Activated CD4-positive, alpha-beta T cell treated with anti-CD3 and anti-CD28 coated beads, Interleukin-10, Interleukin-2, amounts not matched to agents 100 ng/mL and 50 ng/mL, durations not matched to agents 16 hours and 8 hours (primary cell): ENCODE data around the gene PTPN23.

Source experiments
- DNase-seq: peaks from one replicate; pipeline ENCODE4 v3.0.0-alpha.2; 2020

Gene PTPN23

DNA sequence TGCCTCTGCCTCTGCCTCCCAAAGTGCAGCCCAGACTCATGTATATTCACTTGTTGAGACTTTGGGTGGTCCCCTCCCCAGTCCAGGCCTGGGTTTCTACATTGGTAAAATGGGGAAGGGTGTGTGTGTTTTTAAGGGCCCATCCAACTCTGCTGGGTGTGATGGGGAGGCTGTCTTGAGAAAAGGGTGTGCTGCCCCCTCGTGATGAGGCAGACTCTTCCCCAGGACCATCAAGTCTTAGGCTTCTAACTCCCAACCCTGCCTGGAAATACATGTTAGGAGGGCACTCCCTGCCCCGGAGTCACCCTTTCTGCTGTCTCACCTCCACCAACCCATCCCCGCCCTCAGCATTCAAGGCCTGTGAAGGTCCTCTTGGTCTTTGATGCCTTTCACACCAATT, 4.4 kb upstream of the PTPN23 start:
- no peak for DNase-seq

DNA sequence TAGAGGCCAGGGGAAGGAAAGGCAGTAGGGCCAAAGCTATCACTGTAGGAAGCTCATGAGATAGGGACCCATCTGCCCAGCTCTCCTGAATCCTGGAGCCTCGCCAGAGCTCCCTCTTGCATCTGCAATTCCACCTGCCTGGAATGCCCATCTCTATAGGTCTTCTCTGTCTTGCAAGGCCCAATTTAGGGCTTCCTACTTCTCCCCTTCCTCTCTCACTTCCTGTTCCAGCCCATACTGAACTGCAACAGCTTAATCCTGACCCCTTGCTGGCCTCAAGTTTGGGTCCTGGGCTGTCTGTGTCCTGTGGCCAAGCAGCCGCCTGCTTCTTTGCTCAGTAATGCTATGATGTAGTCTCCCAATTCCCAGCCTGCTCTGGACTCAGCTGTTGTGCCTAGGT, 3.6 kb upstream of the PTPN23 start:
- DNase-seq, result no peak

DNA sequence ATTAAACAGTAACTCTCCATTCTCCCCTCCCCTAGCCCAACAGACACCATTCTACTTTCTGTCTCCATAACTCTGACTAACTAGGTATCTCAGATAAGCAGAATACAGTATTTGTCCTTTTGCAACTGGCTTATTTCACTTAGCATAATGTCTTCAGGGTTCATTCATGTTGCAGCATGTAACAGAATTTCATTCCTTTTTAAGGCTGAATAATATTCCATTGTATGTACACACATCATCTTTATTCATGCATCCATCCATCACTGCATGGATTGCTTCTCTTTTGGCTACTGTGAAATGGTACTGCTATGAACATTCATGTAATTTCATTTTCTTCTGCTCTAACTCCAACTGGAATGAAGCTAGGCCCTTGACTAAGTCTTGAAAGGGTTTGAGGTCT, 2.0 kb upstream of the PTPN23 start:
- no peak for DNase-seq

DNA sequence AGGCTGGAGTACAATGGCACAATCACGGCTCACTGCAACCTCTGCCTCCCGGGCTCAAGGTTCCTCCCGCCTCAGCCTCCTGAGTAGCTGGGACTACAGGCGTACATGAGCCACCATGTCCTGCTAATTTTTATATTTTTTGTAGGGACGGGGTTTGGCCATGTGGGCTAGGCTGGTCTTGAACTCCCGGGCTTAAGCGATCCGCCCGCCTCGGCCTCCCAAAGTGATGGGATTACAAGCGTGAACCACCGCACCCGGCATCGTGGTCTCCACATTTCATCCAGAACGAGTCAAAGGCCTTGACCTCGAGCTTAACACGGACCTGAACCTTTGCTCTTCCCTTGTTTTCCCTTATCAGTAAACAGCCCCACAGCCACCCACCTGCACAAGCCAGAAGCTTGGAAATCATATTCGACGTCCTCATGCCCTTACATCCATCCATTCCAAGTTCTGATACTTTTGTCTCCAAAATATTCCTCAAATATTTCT, 1.4 kb upstream of the PTPN23 start:
- no peak for DNase-seq

DNA sequence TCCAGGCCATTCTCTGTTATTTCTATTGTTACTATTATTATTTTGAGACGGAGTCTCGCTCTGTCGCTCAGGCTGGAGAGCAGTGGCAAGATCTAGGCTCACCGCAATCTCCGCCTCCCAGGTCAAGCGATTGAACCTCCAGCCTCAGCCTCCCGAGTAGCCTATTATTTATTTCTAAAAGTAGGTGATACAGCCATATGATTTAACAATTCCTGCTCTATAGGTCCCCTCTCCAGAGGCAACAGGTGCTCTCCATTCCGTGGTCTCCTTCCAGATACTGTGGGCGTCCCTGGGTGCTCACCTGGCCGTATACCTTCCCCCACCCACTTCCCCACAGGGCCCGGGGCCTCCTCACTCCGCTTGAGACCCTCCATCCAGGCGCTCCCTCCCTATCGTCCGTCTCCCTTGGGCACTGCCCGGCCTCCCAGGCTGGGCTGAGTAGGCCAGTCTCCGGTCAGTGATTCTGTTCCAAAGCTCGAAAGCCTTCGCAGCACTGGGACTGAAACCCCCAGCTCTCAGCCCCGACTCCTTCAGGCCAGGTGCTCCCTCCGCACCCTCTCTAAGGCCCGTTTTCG, 708 bp upstream of the PTPN23 start:
- DNase-seq, result no peak

DNA sequence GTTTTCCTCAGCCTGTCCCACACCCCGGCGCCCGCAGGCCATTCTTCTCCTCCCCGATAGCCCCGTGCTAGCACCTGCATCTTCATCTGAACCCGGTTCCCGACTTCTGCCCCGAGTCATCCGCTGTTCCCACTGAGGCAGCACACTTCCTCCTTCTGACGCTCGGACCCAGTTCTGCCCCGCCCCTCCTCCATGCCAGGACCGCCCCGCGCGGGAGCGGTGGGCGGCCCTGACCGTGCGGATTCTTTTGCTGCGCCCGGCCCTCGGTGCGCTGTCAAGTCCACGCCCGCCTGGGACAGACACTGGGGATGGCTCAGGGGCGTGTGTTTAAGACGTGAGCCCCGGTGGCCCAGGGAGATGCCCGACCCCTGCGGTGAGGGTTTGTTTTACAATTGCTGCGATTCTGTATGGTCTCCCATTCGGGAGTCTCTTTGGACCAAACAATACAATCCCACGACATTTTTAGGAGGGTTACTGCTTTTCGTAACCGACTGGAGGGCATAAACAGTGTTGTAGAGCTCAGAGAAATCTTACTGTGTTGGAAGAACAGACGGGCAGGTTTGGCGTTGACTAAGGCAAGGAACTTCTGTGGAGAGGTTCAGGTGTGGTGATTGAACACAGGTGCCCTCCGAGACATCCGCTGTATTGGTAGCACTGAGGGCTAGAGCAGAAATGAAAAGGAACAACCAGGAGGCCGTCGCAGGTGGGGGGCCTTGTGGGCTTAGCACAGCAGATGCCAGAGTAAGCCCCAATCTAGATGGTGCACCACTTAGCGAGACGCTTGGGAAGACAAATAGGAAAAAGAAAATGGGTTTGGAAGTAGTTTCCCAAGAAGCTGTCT, 716 bp downstream of the PTPN23 start:
- DNase-seq, result peak; percentile 90

DNA sequence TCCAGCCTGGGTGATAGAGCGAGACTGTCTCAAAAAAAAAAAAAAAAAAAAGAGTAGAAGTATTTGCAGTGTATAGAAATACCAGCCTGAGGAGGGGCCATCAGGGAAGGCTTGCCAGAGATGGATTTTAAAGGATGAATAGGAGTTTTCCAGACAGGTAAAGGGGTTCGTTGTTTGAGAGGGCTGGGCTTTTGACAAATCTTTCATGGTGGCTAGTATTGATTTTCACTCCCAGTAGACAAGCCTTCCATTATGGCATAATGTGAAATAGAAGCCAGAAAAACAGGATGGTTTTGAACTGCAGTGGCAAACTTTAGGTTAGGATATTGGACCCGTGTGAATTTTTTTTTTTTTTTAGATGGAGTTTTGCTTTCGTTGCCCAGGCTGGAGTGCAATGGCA, 3.6 kb downstream of the PTPN23 start:
- DNase-seq, result no peak

DNA sequence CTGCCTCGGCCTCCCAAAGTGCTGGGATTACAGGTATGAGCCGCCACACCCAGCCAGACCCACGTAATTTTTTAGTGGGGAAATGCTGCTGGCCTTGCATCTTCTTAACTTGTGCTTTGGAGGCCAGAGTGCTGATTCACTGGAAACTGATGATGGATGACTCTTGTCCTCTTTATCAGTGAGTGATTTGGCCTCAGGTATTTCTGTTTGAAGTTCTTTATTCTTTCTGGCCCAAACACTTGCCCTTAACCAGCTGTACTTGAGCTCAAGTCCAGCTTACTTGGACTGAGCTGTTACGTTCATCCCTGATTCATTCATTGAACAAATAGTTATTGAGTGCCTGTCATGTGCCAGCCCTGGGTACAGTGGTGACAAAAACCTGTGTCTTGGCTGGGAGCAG, 4.2 kb downstream of the PTPN23 start:
- no peak for DNase-seq

DNA sequence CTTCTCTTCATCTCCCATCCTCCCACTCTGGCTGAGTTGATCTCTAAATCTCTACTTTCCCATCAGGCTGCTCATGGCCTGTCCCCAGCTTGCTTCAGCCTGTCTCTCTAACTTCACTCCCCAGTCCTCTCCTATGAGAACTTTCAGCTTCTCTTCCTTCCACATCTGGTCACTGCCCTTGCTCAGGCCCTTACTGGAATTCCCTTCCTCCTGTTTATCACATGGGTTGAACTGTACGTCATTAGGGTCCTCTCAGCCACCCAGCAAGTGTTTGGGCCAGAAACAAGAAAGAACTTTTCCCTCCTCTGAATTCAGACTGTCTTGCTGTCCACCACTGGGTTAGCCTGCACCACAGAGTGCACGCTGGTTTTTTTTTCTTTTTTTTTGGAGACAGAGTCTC, 5.0 kb downstream of the PTPN23 start:
- no peak for DNase-seq

DNA sequence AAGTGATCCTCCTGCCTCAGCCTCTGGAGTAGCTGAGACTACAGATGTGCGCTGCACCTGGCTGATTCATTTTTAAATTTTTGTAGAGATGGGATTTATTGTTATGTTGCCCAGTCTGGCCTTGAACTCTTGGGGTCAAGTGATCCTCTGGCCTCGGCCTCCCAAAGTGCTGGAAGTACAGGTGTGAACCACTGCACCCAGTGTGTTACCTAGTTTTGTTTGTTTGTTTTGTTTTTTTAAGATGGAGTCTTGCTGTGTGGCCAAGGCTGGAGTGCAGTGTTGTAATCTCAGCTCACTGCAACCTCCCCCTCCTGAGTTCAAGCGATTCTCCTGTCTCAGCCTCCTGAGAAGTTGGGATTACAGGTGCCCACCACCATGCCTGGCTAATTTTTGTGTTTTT, 12.1 kb downstream of the PTPN23 start:
- DNase-seq, result no peak

DNA sequence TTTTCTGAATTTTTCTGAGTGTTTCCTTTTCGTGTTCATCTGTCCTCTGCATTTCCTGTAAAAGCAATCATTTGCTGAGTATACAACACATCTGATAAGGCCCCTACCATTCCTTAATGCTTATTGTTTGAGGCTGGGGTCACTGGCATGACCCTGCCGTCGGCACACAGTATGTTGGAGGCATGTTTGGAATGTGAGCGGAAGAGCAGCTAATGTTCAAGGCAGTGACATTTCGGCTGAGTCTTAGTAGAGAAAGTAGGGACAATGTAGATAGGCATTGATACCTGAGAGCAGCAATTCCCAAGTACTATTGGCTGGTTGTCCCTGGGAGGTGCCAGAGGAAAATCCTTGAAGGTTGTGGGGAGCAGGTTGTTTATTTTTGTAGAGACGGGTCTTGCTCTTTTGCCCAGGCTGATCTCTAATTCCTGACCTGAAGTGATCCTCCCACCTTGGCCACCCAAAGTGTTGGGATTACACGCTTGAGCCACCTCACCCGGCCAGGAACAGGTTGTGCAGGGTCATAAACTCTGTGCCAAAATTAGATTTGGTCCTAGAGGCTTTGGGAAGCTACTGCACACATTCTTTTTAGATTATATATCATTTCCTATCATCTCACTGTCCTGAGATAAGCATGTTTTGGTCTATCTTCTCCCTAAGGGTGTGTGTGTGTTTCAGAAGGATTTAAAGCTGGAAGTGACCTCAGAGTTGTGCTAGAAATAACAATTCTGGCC, 13.5 kb downstream of the PTPN23 start:
- DNase-seq, result no peak

DNA sequence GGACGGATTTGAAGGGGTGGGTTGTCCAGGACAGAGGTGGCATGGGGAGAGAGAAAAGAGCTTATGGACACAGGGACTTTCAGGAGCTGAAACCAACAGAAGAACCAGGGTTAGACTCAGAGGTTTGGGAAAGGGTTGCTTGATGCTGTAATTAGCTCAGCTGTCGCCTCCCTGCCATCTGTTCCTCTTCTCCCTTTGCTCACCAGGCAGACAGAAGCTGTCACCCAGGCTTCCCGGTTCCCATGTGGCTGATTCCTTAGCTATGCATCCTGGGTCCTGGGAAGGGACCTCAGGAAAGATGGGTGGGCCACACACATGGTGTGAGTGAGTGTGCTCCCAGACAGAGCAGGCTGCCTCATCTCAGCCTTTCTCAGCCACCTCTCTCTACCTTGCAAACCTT, 14.1 kb downstream of the PTPN23 start:
- no peak for DNase-seq

DNA sequence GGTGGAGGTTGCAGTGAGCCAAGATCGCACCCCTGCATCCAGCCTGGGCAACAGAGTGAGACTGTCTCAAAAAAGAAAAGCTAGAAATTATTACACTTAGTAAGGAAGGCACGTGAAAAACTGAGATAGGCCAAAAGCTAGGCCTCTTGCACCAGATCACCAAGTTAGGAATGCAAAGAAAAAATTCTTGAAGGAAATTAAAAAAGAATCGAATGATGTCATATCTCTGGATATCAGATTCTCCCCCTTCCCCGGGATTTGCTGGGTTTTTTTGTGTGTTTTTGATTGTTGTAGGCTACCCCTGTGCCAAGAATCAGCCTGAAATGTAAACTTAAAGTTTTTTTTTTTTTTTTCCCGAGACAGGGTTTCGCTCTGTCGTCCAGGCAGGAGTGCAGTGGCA, 17.4 kb downstream of the PTPN23 start:
- DNase-seq, result no peak

DNA sequence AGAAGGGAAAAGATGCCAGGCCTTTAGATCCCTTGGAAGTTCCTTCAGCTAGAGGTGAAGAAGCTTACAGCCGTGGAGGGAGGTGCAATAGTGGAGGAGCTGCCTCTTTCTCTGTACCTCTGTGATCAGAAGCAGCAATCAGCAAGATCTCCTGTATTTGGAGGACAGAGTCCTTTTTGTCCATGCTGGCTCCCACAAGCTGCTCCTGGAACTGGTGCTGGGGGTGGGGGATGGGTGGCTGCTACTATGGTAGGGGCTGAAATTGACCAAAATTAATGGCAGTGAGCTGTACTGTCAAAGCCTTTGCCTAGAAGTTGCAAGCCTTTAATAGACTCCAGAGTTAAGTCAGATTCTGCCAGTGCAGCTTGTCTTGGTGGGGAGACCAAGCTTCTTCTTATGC, 18.2 kb downstream of the PTPN23 start:
- no peak for DNase-seq

DNA sequence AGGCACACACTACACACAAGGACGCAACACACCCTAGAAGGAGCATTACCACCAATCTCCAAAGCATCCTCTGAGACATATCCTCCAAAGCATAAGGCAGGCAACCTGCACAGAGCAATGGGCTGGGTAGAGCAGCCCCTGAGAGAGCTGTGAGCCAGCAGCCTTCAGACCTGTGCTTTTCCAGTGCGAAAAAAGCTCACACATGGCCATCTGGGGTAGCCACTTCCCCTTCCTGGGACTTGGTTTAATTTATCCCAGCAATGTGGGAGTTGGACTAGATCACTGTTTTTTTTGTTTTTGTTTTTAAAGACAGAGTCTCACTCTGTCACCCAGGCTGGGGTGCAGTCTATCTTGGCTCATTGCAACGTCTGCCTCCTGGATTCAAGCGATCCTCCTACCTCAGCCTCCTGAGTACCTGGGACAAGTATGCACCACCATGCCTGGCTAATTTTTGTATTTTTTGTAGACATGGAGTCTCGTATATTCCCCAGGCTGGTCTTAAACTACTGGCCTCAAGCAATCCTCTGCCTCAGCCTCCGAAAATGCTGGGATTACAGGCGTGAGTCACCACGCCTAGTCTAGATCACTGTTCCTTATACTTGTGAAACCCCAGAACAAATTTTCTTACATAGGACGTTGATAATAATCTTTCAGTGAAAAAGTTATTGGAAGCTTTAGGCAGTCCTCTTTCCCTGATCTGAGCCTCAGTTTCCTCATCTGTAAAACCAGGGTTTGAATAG, 18.9 kb downstream of the PTPN23 start:
- DNase-seq, result no peak

DNA sequence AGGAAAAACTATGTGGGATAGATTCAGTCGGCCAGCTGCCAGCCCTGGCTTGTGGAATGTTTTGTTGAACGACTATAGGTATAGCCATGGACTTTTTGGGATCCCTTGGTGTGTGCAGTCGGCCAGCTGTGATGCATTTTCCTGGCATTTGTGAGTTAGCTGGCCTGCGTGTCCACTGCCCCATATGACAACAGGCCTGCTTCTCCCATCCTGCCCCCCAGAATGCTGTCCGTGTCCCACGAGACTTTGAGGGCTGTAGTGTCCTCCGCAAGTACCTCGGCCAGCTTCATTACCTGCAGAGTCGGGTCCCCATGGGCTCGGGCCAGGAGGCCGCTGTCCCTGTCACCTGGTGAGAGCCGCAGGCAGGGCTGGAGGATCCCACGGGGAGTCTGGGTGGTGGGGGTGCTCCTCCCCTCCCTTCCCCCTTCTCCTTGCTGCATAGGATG, 23.6 kb downstream of the PTPN23 start:
- DNase-seq, result no peak

DNA sequence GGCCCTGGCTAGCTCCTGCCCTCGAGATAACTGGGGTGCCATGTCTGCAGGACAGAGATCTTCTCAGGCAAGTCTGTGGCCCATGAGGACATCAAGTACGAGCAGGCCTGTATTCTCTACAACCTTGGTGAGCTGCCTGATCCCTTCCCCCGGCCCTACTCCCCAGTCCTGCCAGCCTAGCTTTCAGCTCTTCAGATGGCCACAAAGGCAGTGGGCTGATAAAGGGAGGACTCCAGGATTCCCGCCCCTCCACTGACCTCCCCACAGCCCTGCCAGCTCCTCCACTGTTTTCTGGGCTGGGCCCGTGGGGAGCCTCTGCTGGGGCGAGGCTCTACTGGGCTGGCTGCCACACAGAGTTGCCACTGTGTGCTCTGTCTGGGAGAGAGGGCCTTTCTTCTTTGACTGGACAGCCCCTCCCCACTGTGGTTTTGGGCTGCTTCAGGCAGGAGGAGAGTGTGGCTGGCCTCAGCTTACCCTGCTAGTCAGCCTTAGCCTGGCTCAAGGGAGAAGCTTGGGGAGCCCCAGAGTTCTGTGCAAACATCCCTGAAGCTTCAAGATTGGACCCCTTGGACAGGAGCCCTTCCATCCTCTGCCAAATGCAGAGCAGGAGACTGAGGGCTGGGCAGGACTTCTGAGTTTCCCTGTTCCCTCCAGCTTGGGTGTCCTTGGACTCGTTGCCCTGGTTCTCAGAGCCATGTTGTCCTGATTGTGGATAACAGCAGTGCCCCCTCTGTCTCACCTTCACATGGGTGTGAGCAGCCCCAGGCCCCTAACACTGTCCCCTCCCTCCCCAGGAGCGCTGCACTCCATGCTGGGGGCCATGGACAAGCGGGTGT, 24.4 kb downstream of the PTPN23 start:
- no peak for DNase-seq

DNA sequence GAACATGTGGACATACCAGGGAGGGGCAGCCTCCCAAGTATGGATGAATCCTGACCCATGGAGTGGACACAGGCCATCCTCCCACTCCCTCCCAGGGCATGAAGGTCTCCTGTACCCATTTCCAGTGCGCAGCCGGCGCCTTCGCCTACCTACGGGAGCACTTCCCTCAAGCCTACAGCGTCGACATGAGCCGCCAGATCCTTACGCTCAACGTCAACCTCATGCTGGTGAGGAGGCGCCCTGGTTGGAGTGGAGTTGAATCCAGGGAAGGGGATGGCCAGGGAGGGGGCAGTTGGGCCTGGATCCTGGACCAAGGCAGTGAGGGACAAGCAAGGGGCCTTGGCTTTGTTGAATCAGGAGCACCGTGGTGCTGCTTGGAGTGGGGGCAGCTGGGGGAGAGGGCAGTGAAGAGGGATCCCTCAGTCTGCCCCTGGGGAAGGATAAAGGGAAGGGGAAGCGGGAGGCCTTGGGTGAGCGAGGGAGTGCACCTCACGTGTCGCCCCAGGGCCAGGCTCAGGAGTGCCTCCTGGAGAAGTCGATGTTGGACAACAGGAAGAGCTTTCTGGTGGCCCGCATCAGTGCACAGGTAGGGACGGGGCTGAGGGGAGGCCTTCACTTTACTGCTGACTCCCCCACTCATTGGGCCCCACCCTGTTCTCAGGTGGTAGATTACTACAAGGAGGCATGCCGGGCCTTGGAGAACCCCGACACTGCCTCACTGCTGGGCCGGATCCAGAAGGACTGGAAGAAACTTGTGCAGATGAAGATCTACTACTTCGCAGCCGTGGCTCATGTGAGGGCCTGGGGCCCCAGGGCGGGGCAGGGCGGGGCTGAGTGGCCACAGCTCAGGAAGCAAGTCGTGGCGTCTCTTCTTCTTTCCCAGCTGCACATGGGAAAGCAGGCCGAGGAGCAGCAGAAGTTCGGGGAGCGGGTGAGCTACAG, 25.3 kb downstream of the PTPN23 start:
- DNase-seq, result no peak

DNA sequence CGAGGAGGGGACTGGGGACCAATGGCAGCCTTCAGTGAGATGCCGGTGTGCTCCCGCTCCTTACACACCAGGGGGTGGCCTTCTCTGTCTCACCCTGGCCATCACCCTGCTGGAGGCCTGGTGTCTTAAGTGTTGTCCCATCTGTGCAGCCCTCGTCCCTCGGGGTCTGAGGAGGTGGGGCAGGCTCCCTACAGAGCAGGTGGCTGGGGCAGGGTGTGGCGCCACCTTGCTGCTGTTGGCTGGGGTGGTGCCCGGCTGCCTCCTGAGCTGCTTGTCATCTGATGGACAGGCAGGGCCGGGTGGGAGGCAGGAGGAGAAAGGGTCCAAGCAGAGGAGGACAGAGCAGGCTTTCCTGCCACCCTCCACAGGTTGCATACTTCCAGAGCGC, 25.9 kb downstream of the PTPN23 start:
- DNase-seq, result no peak

DNA sequence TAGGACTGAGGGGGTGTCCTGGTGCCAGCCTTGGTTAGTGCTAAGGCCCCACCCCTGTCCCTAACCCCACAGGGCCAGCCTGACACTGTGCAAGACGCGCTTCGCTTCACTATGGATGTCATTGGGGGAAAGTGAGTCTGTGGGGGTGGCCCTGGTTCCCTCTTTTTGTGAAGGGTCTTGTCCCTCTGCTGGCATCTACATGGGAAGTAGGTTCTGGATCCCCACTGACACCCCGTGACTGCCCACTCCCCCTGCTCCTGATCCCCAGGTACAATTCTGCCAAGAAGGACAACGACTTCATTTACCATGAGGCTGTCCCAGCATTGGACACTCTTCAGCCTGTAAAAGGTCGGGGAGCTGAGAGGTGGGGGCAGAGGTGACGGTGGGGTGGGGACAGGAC, 26.4 kb downstream of the PTPN23 start:
- DNase-seq, result no peak
